Keratinocyte (primary cell): ENCODE data around the gene LDLRAD4. TPM values are rescaled to one million over a fixed set of nuclear protein-coding genes. Genes with fewer than 3 reads are reported as not detected.

Source experiments
- DNase-seq: peaks from one replicate; pipeline ENCODE4 v3.0.0-alpha.2; 2011; ENCODE audit warnings: low read depth, missing footprints, low spot score
- FAIRE-seq: peaks from 2 replicates; lab custom pipeline; 2011; peaks lifted over from hg19 to GRCh38; lab: Jason Lieb, UNC
- H2AFZ ChIP-seq: 2 replicates; pipeline ENCODE4 v1.6.0; 2012; ENCODE audit warnings: low read length, control low read depth, inconsistent platforms; ENCODE audit not compliant: control insufficient read depth
- H3K27ac ChIP-seq: 2 replicates; pipeline ENCODE4 v1.5.1; 2011; ENCODE audit warnings: low read length; ENCODE audit not compliant: control insufficient read depth, insufficient read depth
- H3K27me3 ChIP-seq: 3 replicates; pipeline ENCODE4 v1.6.0; 2011; ENCODE audit warnings: low read length; ENCODE audit not compliant: control insufficient read depth, insufficient read depth; ENCODE audit errors: extremely low read depth
- H3K36me3 ChIP-seq, 2 experiments: 2 replicates in 1 of 2; 3 replicates in 1 of 2; pipeline ENCODE4 v1.5.1; 2011; ENCODE audit warnings: low read length in 2 of 2, mild to moderate bottlenecking in 1 of 2; ENCODE audit not compliant: control insufficient read depth in 2 of 2, insufficient read depth in 2 of 2; ENCODE audit errors: extremely low read depth in 1 of 2
- H3K4me1 ChIP-seq: 3 replicates; pipeline ENCODE4 v1.5.1; 2011; ENCODE audit warnings: low read length; ENCODE audit not compliant: control insufficient read depth, insufficient read depth; ENCODE audit errors: extremely low read depth
- H3K4me2 ChIP-seq: 3 replicates; pipeline ENCODE4 v1.6.0; 2011; ENCODE audit warnings: low read depth, low read length; ENCODE audit not compliant: control insufficient read depth, insufficient read depth; ENCODE audit errors: extremely low read depth
- H3K4me3 ChIP-seq, 3 experiments: fragments of 200-600 bp in 1 of 3; sonication (generic) in 1 of 3; 2 replicates in 2 of 3; 3 replicates in 1 of 3; pipeline ENCODE4 v1.5.1; 2011 to 2016; ENCODE audit warnings: low read length in 3 of 3, mild to moderate bottlenecking in 3 of 3, control low read depth in 2 of 3, inconsistent platforms in 1 of 3, low read depth in 1 of 3, mixed read lengths in 1 of 3, mixed run types in 1 of 3, moderate library complexity in 1 of 3; ENCODE audit not compliant: control insufficient read depth in 2 of 3, insufficient read depth in 2 of 3; ENCODE audit errors: extremely low read depth in 1 of 3
- H3K79me2 ChIP-seq: 2 replicates; pipeline ENCODE4 v1.6.0; 2012; ENCODE audit warnings: low read length; ENCODE audit not compliant: control insufficient read depth, insufficient read depth
- H3K9ac ChIP-seq: 3 replicates; pipeline ENCODE4 v1.6.0; 2011; ENCODE audit warnings: low read length; ENCODE audit not compliant: control insufficient read depth, insufficient read depth; ENCODE audit errors: extremely low read depth
- H3K9me1 ChIP-seq: 3 replicates; pipeline ENCODE4 v1.6.0; 2011; ENCODE audit warnings: low read length; ENCODE audit not compliant: control insufficient read depth, insufficient read depth; ENCODE audit errors: extremely low read depth
- H3K9me3 ChIP-seq: 2 replicates; pipeline ENCODE4 v1.5.1; 2012; ENCODE audit warnings: low read depth, low read length; ENCODE audit not compliant: control insufficient read depth
- H4K20me1 ChIP-seq: 3 replicates; pipeline ENCODE4 v1.6.0; 2011; ENCODE audit warnings: low read length; ENCODE audit not compliant: control insufficient read depth, insufficient read depth; ENCODE audit errors: extremely low read depth
- CTCF ChIP-seq, 3 experiments: IDR thresholded peaks in 1 of 3; conservative IDR thresholded peaks in 1 of 3; optimal IDR thresholded peaks in 1 of 3; 2 replicates in 2 of 3; 3 replicates in 1 of 3; pipeline versions ENCODE3 to v1.5.1; 2011; ENCODE audit warnings: low read length in 3 of 3, mild to moderate bottlenecking in 3 of 3, moderate library complexity in 2 of 3, control low read depth in 1 of 3, inconsistent platforms in 1 of 3; ENCODE audit not compliant: insufficient read depth in 2 of 3; ENCODE audit errors: extremely low read depth in 1 of 3
- EZH2 ChIP-seq: IDR thresholded peaks from one replicate; pipeline ENCODE4 v1.6.1; 2012; ENCODE audit warnings: inconsistent platforms, mild to moderate bottlenecking, low read length, moderate library complexity
- dilution Hi-C: fragments of 300-500 bp; cut with MboI; formaldehyde crosslinking; loops from one replicate; pipeline ENCODE4 v1.7.0; 2020; ENCODE audit warnings: low sequenced_read_pairs; ENCODE audit not compliant: extremely low pct_ligation_motif_present
- polyA plus RNA-seq, 5 experiments: library from polyadenylated mRNA; depleted of rRNA in 3 of 5; stranded (reverse) in 3 of 5; stranded (forward) in 1 of 5; unstranded in 1 of 5; fragments of >200 nt; gene quantifications; 1 replicate in 1 of 5; 2 replicates in 3 of 5; 3 replicates in 1 of 5; pipeline versions ENCODE4 v1.2.1 to v1.2.3, GENCODE V29; 2011 to 2012; ENCODE audit warnings: missing spikeins in 2 of 5, low read depth in 1 of 5, low replicate concordance in 1 of 5

The LDLRAD4 gene
- polyA plus RNA-seq, 1 donor (not counting 4 experiments of a cell fraction or from before 2014, with no cell fraction given), result not detected

DNA sequence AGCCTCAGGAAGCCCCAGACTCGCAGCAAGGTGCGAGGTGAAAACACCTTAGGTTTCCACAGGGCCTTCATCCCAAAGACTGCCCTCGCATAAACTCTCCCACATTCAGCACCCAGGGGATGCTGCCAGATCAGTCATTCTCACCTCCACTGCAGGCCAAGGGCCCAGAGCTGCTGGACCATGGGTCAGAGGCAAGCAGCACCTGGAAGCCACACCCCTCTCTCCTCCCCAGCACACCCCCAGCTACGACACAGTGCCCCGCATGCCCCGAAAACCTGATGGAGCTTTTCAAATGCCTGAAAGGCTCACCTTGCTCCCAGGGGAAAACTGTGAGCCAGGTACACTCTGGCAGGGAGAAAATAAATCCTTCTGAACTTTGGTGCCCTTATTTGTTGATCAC lies 31.9 kb upstream of the LDLRAD4 start:
- H3K27me3 ChIP-seq, result peaks cover 4% of the 10 kb centered on the region
- no peaks in the 10 kb centered on the region for H4K20me1 ChIP-seq
- H3K9me3 ChIP-seq, result no peaks in the 10 kb centered on the region
- FAIRE-seq (no peak), DNase-seq (no peak)
- H3K4me1 ChIP-seq, result no peaks in the 10 kb centered on the region
- no peak overlapping the region for H3K4me3 ChIP-seq
- no peak overlapping the region for H2AFZ ChIP-seq
- H3K27ac ChIP-seq, result no peak overlapping the region
- TF ChIP-seq EZH2 (no peak), CTCF (optimal IDR thresholded peaks at IDR 0.05 in 1 of 3, IDR thresholded peaks at IDR 0.05 in 1 of 3, conservative IDR thresholded peaks at IDR 0.05 in 1 of 3; ENCODE audit: extremely low read depth in 1 of 3, insufficient read depth in 2 of 3, low read length in 3 of 3) (no peak)
- H3K36me3 ChIP-seq, result no peaks in the 10 kb centered on the region
- H3K79me2 ChIP-seq, result no peaks in the 10 kb centered on the region
- dilution Hi-C loops, result no loop called here
- H3K4me2 ChIP-seq, result no peak overlapping the region
- no peaks in the 10 kb centered on the region for H3K9me1 ChIP-seq
- H3K9ac ChIP-seq, result no peak overlapping the region

GRCh38 chr18:13187498-13187897 lies 31.1 kb upstream of the LDLRAD4 start:
- TF ChIP-seq CTCF (optimal IDR thresholded peaks at IDR 0.05 in 1 of 3, IDR thresholded peaks at IDR 0.05 in 1 of 3, conservative IDR thresholded peaks at IDR 0.05 in 1 of 3; ENCODE audit: extremely low read depth in 1 of 3, insufficient read depth in 2 of 3, low read length in 3 of 3) (no peak), EZH2 (no peak)
- no peaks in the 10 kb centered on the region for H3K9me1 ChIP-seq
- FAIRE-seq (no peak), DNase-seq (no peak)
- no peak overlapping the region for H3K9ac ChIP-seq
- no peak overlapping the region for H3K27ac ChIP-seq
- no peaks in the 10 kb centered on the region for H3K4me1 ChIP-seq
- no peaks in the 10 kb centered on the region for H3K36me3 ChIP-seq
- H3K9me3 ChIP-seq, result no peaks in the 10 kb centered on the region
- dilution Hi-C loops, result no loop called here
- no peak overlapping the region for H3K4me3 ChIP-seq
- H4K20me1 ChIP-seq, result no peaks in the 10 kb centered on the region
- no peaks in the 10 kb centered on the region for H3K79me2 ChIP-seq
- H2AFZ ChIP-seq, result no peak overlapping the region
- peaks cover 4% of the 10 kb centered on the region for H3K27me3 ChIP-seq
- no peak overlapping the region for H3K4me2 ChIP-seq
